ENCODE results near the gene TEX35. TPM values are rescaled to one million over a fixed set of nuclear protein-coding genes. Genes with fewer than 3 reads are reported as not detected.

TEX35 gene
- total RNA-seq, 1 donor from 2014 or later, result not detected

- Mint-ChIP-seq H3K36me3 (ENCODE audit: unreplicated experiment) (peaks cover 46% of the 10 kb centered on the region), H3K9me3 (ENCODE audit: unreplicated experiment) (no peaks in the 10 kb centered on the region), H3K4me3 (ENCODE audit: unreplicated experiment) (no peak overlapping the region), H3K4me1 (ENCODE audit: unreplicated experiment) (no peaks in the 10 kb centered on the region), H3K27ac (ENCODE audit: unreplicated experiment) (no peak overlapping the region), H3K27me3 (ENCODE audit: unreplicated experiment) (no peaks in the 10 kb centered on the region)
- no peak for TF ChIP-seq CTCF (IDR thresholded peaks at IDR 0.05)
- DNase-seq (ENCODE audit: extremely low spot score, unreplicated experiment), result no peak
Observed at GRCh38 chr1:178470411-178470960, 42.4 kb upstream of the TEX35 start.

GRCh38 chr1:178472531-178472930 lies 40.4 kb upstream of the TEX35 start:
- no peaks in the 10 kb centered on the region for H3K27me3 Mint-ChIP-seq (ENCODE audit: unreplicated experiment)
- TF ChIP-seq CTCF (IDR thresholded peaks at IDR 0.05), result no peak
- no peak overlapping the region for H3K4me3 Mint-ChIP-seq (ENCODE audit: unreplicated experiment)
- H3K4me1 Mint-ChIP-seq (ENCODE audit: unreplicated experiment), result no peaks in the 10 kb centered on the region
- no peaks in the 10 kb centered on the region for H3K9me3 Mint-ChIP-seq (ENCODE audit: unreplicated experiment)
- no peak overlapping the region for H3K27ac Mint-ChIP-seq (ENCODE audit: unreplicated experiment)
- DNase-seq (ENCODE audit: extremely low spot score, unreplicated experiment), result no peak
- peaks cover 43% of the 10 kb centered on the region for H3K36me3 Mint-ChIP-seq (ENCODE audit: unreplicated experiment)

GRCh38 chr1:178477373-178477772 lies 35.5 kb upstream of the TEX35 start:
- DNase-seq (ENCODE audit: extremely low spot score, unreplicated experiment), result no peak
- Mint-ChIP-seq H3K27ac (ENCODE audit: unreplicated experiment) (no peak overlapping the region), H3K36me3 (ENCODE audit: unreplicated experiment) (peaks cover 48% of the 10 kb centered on the region), H3K9me3 (ENCODE audit: unreplicated experiment) (no peaks in the 10 kb centered on the region), H3K4me1 (ENCODE audit: unreplicated experiment) (no peaks in the 10 kb centered on the region), H3K27me3 (ENCODE audit: unreplicated experiment) (no peaks in the 10 kb centered on the region), H3K4me3 (ENCODE audit: unreplicated experiment) (no peak overlapping the region)
- TF ChIP-seq CTCF (IDR thresholded peaks at IDR 0.05), result no peak

GRCh38 chr1:178477841-178478240 lies 35.1 kb upstream of the TEX35 start:
- no peaks in the 10 kb centered on the region for H3K9me3 Mint-ChIP-seq (ENCODE audit: unreplicated experiment)
- H3K4me1 Mint-ChIP-seq (ENCODE audit: unreplicated experiment), result no peaks in the 10 kb centered on the region
- no peak overlapping the region for H3K4me3 Mint-ChIP-seq (ENCODE audit: unreplicated experiment)
- peaks cover 48% of the 10 kb centered on the region for H3K36me3 Mint-ChIP-seq (ENCODE audit: unreplicated experiment)
- H3K27me3 Mint-ChIP-seq (ENCODE audit: unreplicated experiment), result no peaks in the 10 kb centered on the region
- no peak for TF ChIP-seq CTCF (IDR thresholded peaks at IDR 0.05)
- no peak overlapping the region for H3K27ac Mint-ChIP-seq (ENCODE audit: unreplicated experiment)
- no peak for DNase-seq (ENCODE audit: extremely low spot score, unreplicated experiment)

GRCh38 chr1:178483251-178483957 lies 29.5 kb upstream of the TEX35 start:
- Mint-ChIP-seq H3K4me1 (ENCODE audit: unreplicated experiment) (no peaks in the 10 kb centered on the region), H3K36me3 (ENCODE audit: unreplicated experiment) (peaks cover 24% of the 10 kb centered on the region), H3K27me3 (ENCODE audit: unreplicated experiment) (no peaks in the 10 kb centered on the region), H3K27ac (ENCODE audit: unreplicated experiment) (no peak overlapping the region), H3K4me3 (ENCODE audit: unreplicated experiment) (no peak overlapping the region), H3K9me3 (ENCODE audit: unreplicated experiment) (no peaks in the 10 kb centered on the region)
- TF ChIP-seq CTCF (IDR thresholded peaks at IDR 0.05), result no peak
- DNase-seq (ENCODE audit: extremely low spot score, unreplicated experiment), result no peak
